ENCODE results near the gene ATXN7L1. TPM values are rescaled to one million over a fixed set of nuclear protein-coding genes. Genes with fewer than 3 reads are reported as not detected.
"Not testable (repeated sequence)": the region's sequence is repeated elsewhere in the genome, so short reads cannot be mapped to it uniquely, and the experiment has no call there.

ATXN7L1 gene
- polyA plus RNA-seq, 3 donors = 10.3 to 12.9 (median 11.4) TPM

- no peak for DNase-seq (ENCODE audit: extremely low read depth in 1 of 11, low read depth in 9 of 11, low spot score in 4 of 11)
These were observed 176.7 kb downstream of the ATXN7L1 start for GRCh38 chr7:105699568-105700236.

GRCh38 chr7:105698531-105698930, 177.9 kb downstream of the ATXN7L1 start:
- DNase-seq (ENCODE audit: extremely low read depth in 1 of 11, low read depth in 9 of 11, low spot score in 4 of 11) = no peak

DNA sequence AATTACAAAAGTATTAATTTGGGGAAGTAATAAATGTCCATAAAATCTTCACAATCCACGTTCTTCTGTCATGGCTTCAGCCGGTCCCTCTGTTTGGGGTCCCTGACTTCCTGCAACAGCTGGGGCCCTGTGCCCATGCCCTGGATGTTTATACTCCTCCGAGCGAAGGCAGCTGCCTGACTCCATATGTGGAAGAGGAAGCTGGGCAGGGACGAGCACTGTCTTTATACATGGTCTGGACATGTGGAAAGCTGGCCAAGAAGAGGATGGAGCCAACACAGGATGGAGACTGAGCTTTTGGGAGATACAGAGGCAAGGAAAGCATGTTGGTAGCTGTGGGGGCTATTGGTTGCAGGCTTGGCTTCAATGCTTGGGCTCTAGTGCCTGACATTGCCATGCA, 178.6 kb downstream of the ATXN7L1 start:
- DNase-seq (ENCODE audit: extremely low read depth in 1 of 11, low read depth in 9 of 11, low spot score in 4 of 11) = no peak

DNA sequence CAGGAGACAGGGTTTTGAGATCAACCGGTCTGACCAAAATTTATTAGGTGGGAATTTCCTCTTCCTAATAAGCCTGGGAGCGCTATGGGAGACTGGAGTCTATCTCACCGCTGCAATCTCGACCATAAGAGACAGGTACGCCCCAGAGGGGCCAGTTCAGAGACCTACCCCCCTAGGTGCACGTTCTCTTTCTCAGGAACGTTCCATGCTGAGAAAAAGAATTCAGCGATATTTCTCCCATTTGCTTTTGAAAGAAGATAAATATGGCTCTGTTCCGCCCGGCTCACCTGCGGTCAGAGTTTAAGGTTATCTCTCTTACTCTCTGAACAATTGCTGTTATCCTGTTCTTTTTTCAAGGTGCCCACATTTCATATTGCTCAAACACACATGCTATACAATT, 179.2 kb downstream of the ATXN7L1 start:
- not testable (repeated sequence) for DNase-seq (ENCODE audit: extremely low read depth in 1 of 11, low read depth in 9 of 11, low spot score in 4 of 11)

DNA sequence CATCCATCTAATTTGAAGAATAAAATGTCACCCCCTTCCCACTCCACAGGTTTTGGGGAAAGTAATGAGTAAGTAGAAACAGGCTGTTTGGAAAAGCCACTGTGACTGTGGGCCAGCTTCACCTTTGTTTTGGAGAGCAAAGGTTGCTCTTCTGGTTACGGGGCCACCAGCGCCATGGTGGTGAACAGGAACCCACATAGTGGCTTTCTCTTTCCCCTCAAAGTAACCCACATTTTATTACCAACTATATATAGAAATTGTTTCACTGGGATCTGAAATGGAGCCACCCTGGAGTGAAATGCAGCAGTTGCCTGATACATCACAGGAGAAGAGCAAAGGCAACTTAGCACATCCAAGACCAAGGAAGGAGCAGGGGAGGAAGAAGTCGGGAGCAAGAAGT, 182.8 kb downstream of the ATXN7L1 start:
- DNase-seq (ENCODE audit: extremely low read depth in 1 of 11, low read depth in 9 of 11, low spot score in 4 of 11) = no peak

DNA sequence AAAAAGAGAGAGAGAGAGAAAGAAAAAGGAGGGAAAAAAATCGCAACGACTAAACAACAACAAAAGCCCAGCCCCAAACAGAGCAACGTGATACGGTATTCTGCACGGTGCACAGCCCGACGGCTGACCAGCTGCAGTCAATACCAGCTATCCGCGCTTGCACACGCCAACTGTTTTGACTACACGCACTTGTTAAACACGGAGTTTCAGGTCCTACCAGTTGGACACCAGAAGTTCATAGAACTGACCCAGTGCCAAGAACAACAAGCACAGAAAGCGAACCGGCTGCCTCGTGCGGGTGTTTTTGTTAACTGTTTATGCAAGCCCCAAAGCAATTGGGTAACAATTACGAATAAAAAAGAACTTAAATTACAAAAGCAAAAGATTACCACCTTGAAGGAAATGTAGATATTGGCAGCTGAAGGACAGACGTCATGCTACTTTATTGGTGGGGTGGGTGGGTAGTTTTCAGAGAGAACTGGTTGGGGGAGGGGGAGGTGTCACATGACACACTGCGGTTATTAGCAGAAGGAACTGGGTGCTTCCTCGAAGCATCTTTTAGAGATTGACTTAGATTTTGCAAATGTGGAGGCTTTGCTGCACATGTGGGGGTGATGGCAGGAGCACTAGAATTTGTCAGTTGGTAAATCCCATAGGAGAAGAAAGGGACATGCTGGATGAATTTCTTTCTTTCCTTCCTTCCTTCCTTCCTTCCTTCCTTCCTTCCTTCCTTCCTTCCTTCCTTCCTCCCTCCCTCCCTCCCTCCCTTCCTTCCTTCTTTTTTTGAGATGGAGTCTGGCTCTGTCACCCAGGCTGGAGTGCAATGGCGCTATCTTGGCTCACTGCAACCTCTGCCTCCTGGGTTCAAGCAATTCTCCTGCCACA, 184.5 kb downstream of the ATXN7L1 start:
- peak; percentile 40 to 73 (median 55) for DNase-seq (ENCODE audit: extremely low read depth in 1 of 11, low read depth in 9 of 11, low spot score in 4 of 11)

DNA sequence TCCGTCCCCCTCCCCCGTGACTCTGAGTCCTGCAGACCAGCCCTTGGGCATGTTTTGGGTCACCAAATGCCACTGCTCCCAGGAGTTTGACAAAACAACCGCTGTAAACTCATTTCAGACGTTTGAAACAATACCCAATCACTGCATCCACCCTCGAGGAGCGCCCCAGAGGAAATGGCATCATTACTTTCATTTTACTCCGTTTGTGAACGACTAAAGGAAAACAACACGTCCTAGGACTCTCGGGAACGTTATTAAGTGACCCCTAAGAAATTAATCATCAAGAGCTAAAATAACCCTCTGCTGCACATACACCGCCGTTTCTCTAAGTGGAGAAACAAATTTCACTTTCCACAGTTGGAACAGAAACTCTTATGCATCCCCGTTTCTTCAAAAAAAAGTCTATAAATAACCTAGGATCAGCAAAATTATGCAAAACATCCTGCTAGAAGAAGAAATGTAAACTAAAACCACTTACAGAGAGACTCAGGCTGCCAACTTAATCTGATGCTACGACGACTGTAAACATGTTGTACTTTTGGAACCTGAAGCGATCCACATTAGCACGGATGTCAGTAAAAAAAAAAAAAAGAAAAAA, 185.2 kb downstream of the ATXN7L1 start:
- peak in 6 of 11 donors; percentile 6 to 41 (median 26) for DNase-seq (ENCODE audit: extremely low read depth in 1 of 11, low read depth in 9 of 11, low spot score in 4 of 11)

DNA sequence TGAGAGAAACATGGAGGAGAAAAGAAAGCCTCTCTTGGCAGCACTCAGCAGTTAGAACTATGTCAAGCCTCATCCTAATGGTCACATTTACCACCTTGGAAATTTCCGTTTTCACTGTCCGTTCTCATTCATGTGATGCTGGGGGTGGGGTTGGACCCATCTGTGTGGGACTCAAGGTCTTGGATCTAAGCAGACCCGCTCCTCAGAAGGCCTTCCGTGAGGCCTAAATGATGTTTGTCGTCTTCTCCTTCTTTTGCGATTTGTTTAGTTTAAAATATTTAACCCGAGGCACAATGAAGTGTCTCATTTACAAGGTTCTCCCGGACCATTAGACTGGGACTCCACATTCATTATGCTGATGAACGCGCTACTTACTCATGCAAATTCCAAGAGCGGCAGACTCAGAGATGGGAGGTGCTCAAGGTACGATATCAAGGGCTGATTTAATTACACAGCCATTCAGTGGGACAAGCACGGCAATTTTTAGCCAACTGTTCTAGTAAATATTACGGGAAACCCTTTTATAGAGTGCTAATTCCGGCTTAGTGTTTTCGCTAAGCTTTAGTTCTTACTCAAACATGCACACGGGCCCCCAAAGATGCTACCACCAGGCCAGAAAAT, 186.0 kb downstream of the ATXN7L1 start:
- DNase-seq (ENCODE audit: extremely low read depth in 1 of 11, low read depth in 9 of 11, low spot score in 4 of 11) = no peak

GRCh38 chr7:105689067-105689819, 187.2 kb downstream of the ATXN7L1 start:
- DNase-seq (ENCODE audit: extremely low read depth in 1 of 11, low read depth in 9 of 11, low spot score in 4 of 11) = no peak

DNA sequence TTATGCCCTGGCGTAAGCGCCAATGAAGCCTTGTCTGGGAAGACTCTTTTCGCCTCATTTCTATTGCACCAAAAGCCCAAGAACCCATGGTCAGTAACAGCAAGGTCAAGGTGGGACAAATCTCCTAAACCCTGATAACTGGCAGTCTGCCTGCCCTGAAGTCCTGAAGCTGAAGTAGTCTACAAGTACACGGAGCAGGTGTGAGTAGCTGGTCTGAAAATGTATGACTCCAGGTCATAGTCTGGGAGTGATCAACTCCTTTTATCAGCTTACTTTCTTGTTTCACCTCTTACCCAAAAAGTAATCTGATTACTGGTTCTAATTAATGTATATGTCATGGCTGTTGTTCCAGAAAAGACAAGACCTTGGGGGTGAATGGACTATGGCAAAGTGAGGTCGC, 187.8 kb downstream of the ATXN7L1 start:
- no peak for DNase-seq (ENCODE audit: extremely low read depth in 1 of 11, low read depth in 9 of 11, low spot score in 4 of 11)

GRCh38 chr7:105685161-105685560, 191.2 kb downstream of the ATXN7L1 start:
- DNase-seq (ENCODE audit: extremely low read depth in 1 of 11, low read depth in 9 of 11, low spot score in 4 of 11) = no peak

GRCh38 chr7:105682341-105683060, 193.9 kb downstream of the ATXN7L1 start:
- no peak for DNase-seq (ENCODE audit: extremely low read depth in 1 of 11, low read depth in 9 of 11, low spot score in 4 of 11)

DNA sequence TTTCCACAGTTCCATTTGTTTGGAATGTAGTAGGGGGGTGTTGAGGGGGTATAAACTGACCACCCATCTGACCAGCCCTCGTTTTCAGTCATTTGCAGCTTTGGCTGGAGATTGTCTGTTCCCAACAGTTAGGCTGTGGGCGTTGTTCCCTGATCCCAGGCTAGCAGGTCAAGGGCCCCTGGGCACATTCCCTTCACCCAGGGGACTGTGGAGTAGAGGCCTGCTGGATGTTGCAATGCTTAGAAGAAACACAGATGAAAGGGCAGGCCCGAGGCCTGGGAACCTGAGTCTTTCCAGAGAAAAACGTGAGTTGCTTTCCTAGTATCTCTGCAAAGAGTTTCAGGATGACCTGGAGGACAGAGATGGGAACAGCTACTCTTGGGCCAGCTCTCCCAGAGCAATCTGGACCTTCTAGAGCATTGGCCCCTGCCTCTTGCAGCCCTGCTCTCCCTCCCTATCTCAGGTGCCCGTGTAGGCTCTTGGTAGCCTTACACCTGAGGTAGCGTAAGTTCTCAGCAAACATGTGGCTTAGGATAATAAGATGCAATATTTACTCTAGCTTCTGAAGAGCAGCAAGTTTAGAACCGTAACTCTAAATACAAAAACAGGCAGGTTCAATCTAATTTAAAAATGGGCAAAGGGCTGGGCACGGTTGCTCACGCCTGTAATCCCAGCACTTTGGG, 195.8 kb downstream of the ATXN7L1 start:
- DNase-seq (ENCODE audit: extremely low read depth in 1 of 11, low read depth in 9 of 11, low spot score in 4 of 11) = no peak

- DNase-seq (ENCODE audit: extremely low read depth in 1 of 11, low read depth in 9 of 11, low spot score in 4 of 11) = no peak
These were observed 197.4 kb downstream of the ATXN7L1 start for GRCh38 chr7:105678811-105679495.

GRCh38 chr7:105677817-105678573, 198.4 kb downstream of the ATXN7L1 start:
- no peak for DNase-seq (ENCODE audit: extremely low read depth in 1 of 11, low read depth in 9 of 11, low spot score in 4 of 11)

DNA sequence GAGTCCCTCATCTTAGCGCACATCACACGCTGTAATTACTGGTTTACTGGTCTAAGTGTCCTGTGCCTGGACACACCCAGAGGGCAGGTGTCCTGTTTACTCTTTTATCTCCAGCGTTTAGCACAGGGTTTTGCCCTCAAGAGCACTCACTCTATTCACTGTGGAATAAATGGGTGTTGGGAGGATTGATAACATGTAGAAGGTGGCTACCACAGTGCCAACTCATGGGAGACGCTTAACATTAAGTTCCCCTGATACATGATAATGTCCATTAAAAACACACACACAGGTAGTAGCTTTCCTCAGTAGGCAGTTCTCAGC, 199.0 kb downstream of the ATXN7L1 start:
- DNase-seq (ENCODE audit: extremely low read depth in 1 of 11, low read depth in 9 of 11, low spot score in 4 of 11) = no peak

DNA sequence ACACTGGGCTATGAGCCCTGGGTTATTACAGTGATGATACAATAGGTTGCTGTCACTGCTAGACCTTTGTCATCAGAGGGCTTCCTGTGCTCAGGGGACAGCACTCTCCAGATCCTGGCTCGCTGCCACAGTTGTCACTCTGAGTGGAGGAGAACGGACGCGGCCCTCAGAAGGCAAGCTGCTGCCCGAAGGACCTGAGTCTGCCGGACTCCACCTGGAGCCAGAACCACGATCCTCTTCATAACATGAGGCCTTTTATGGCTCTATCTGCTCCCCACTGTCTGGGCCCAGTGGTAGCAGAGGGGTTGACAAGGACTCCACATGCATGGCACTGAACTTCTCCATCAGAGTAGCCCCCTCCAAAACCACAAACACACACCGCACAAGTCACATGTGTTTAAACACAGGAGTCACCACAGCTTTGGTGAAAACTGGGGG, 200.4 kb downstream of the ATXN7L1 start:
- no peak for DNase-seq (ENCODE audit: extremely low read depth in 1 of 11, low read depth in 9 of 11, low spot score in 4 of 11)

Measured in renal cortex interstitium (tissue), 11 donors.